Measurements from ENCODE around the gene SPIRE2.

The SPIRE2 gene

DNA sequence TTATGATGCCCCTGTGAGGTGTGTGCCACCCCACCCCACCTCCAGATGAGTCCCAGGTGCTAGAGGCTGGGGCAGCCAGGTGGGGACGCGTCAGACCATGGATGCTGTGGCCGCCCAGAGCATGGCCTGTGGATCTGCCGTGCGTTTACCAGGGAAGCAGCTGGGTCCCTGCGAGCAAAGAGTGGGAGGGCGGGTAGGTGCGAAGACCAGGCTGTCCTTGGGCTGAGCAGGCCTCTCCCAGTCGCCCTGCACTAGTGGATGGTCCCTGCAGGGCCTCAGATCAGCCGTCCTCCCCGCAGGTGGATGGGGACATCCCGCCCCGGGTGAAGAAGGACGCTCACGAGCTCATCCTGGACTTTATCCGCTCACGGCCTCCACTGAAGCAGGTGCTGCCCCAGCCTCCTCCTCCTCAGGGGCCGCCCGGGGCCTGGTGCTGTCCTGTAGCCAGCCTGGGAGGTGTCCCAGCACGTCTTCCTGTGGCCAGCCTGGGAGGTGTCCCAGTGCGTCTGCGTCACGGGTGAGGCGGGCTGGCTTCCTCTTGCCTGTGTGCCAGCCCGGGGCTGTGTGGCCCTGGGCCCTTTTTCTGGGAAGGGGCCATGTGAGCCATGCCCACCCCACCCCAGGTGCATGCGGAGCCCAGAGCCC is 27.1 kb downstream of the SPIRE2 start:
- Histone ChIP-seq H3K36me3 (peaks cover under 1% of the 10 kb centered on the region), H3K4me3 (ENCODE audit: low read depth, low read length) (no peak overlapping the region), H3K27me3 (ENCODE audit: insufficient read depth, low read depth, severe bottlenecking) (no peaks in the 10 kb centered on the region), H3K27ac (no peak overlapping the region), H3K9me3 (ENCODE audit: severe bottlenecking) (no peaks in the 10 kb centered on the region)
- TF ChIP-seq, protein P1, sequence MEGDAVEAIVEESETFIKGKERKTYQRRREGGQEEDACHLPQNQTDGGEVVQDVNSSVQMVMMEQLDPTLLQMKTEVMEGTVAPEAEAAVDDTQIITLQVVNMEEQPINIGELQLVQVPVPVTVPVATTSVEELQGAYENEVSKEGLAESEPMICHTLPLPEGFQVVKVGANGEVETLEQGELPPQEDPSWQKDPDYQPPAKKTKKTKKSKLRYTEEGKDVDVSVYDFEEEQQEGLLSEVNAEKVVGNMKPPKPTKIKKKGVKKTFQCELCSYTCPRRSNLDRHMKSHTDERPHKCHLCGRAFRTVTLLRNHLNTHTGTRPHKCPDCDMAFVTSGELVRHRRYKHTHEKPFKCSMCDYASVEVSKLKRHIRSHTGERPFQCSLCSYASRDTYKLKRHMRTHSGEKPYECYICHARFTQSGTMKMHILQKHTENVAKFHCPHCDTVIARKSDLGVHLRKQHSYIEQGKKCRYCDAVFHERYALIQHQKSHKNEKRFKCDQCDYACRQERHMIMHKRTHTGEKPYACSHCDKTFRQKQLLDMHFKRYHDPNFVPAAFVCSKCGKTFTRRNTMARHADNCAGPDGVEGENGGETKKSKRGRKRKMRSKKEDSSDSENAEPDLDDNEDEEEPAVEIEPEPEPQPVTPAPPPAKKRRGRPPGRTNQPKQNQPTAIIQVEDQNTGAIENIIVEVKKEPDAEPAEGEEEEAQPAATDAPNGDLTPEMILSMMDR (IDR thresholded peaks at IDR 0.05; ENCODE audit: low read depth, low read length): no peak
- DNase-seq: no peak

DNA sequence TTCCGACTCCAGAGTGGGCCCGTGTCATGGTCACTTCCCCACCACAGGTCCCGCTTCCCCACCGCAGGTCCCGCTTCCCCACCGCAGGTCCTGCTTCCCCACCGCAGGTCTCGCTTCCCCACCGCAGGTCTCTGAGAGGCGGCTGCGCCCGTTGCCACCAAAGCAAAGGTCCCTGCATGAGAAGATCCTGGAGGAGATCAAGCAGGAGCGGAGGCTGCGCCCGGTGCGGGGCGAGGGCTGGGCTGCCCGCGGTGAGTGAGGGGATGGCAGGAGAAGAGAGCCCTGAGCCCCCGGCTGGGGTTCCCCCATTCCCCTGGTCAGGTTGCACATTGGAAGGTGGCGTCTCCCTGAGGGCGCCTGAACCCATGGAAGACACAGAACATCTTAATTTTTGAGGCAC is 27.7 kb downstream of the SPIRE2 start:
- Histone ChIP-seq H3K27ac (no peak overlapping the region), H3K4me3 (ENCODE audit: low read depth, low read length) (no peak overlapping the region), H3K27me3 (ENCODE audit: insufficient read depth, low read depth, severe bottlenecking) (no peaks in the 10 kb centered on the region), H3K9me3 (ENCODE audit: severe bottlenecking) (no peaks in the 10 kb centered on the region), H3K36me3 (peaks cover 4% of the 10 kb centered on the region)
- TF ChIP-seq, protein P1 (IDR thresholded peaks at IDR 0.05; ENCODE audit: low read depth, low read length): no peak
- no peak for DNase-seq

DNA sequence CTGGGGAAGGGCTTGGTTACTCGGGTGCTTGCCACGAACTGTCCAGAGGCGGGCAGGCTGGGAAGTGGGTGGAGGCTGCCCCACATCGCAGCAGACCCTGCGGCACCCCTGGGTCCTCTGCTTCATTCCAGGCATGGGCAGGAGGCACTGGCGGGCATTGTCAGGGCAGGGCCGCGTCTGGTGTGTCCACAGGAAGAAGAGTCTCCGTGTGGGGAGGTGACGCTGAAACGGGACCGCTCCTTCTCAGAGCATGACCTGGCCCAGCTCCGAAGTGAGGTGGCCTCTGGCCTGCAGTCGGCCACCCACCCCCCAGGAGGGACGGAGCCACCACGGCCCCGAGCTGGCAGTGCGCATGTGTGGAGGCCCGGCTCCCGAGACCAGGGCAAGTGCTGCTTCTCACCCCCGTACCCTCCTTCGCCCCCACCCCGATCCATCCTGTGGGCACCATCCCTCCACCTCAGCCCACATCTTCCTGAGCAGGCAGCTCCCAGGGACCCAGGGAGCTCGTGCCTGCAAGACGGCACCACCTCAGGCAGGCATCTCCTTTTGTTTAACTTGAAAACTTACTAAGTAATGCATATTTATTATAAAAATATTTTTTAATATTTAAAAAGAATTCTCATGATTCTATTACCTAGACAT is 30.8 kb downstream of the SPIRE2 start:
- DNase-seq: no peak
- no peaks in the 10 kb centered on the region for H3K27me3 ChIP-seq (ENCODE audit: insufficient read depth, low read depth, severe bottlenecking)
- TF ChIP-seq, protein P1 (IDR thresholded peaks at IDR 0.05; ENCODE audit: low read depth, low read length): no peak
- H3K27ac ChIP-seq: no peak overlapping the region
- H3K9me3 ChIP-seq (ENCODE audit: severe bottlenecking): no peaks in the 10 kb centered on the region
- H3K4me3 ChIP-seq (ENCODE audit: low read depth, low read length): no peak overlapping the region
- peaks cover 10% of the 10 kb centered on the region for H3K36me3 ChIP-seq

DNA sequence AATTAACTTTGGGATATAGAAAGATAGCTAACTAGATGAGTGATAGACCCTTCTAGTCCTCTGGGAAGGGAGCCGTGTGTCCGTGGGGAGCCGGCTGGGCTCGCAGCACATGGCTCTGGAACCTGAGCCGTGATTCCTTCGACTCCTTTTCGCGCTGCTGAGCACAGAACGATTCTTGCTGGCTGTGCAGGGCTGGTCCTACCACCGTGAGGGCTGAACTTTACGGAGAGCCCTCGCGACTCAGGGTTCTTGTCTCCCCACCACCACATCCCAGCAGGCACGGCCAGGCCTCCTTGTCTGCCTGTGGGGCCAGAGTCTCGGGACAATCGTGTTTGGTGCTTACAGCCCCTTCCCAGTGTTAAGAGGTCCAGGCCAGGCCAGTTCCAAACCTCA is 31.3 kb downstream of the SPIRE2 start:
- TF ChIP-seq, protein P1 (IDR thresholded peaks at IDR 0.05; ENCODE audit: low read depth, low read length): no peak
- DNase-seq: no peak
- H3K36me3 ChIP-seq: peaks cover 10% of the 10 kb centered on the region
- H3K27ac ChIP-seq: no peak overlapping the region
- no peak overlapping the region for H3K4me3 ChIP-seq (ENCODE audit: low read depth, low read length)
- H3K9me3 ChIP-seq (ENCODE audit: severe bottlenecking): no peaks in the 10 kb centered on the region
- no peaks in the 10 kb centered on the region for H3K27me3 ChIP-seq (ENCODE audit: insufficient read depth, low read depth, severe bottlenecking)

DNA sequence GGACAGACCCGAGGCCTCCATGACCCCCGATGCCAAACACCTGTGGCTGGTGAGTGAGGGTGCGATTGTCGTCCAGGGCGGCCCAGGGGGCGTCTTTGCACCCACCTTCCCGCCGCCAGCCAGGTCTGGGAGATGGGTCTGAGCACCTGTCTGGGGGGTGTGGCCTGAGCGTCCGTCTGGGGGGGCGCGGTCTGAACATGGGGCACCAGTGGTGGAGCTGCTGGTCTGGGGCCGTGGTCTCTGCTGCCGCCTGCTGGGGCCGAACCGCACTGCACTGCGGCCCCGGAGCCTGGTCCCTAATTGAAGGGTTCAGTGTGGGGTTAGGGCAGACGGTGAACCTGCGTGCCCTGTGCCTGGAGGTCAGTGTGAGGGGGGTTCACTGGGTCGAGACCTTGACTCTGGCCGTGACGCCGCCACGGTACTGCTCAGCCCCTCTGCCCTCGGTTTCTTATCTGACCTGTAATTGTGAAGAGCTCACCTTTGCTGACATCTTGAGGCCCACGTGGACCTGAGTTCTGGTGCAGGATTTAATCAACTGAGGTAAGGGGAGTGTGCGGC is 32.6 kb downstream of the SPIRE2 start:
- DNase-seq: peak; percentile 66
- no peaks in the 10 kb centered on the region for H3K9me3 ChIP-seq (ENCODE audit: severe bottlenecking)
- no peak overlapping the region for H3K4me3 ChIP-seq (ENCODE audit: low read depth, low read length)
- H3K36me3 ChIP-seq: peaks cover 16% of the 10 kb centered on the region
- TF ChIP-seq, protein P1 (IDR thresholded peaks at IDR 0.05; ENCODE audit: low read depth, low read length): peak; percentile 87
- no peaks in the 10 kb centered on the region for H3K27me3 ChIP-seq (ENCODE audit: insufficient read depth, low read depth, severe bottlenecking)
- no peak overlapping the region for H3K27ac ChIP-seq
